ENCODE measurements around the gene ZNF514. TPM values are rescaled to one million over a fixed set of nuclear protein-coding genes. Genes with fewer than 3 reads are reported as not detected.
"Not testable (repeated sequence)": the region's sequence is repeated elsewhere in the genome, so short reads cannot be mapped to it uniquely, and the experiment has no call there.

Gene ZNF514
- total and polyA plus RNA-seq, 7 donors, result 6.4 to 15.3 (median 13.9) TPM

DNA sequence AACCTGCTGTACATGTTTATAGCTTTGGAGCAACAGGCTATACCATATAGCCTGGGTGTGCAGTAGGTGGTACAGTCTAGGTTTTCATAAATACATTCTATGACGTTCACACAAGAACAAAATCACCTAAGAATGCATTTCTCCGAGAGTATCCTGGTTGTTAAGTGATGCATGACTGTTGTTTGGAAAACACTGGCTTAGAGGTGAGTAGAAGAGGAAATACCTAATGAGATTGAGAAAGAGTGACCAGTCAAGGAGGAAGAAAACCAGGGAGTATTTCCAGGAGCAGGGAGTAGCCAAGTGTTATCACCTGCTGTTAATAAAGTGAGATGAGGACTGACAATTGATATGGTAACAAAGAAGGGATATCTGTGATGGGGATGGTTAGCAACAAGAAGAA lies 44.7 kb upstream of the ZNF514 start:
- no peak for ATAC-seq
- WGBS, 3 donors, result 86 to 91% (median 91%) methylated on average over 2 of the region's 2 CpGs
- H3K27ac ChIP-seq, result no peak overlapping the region
- no peaks in the 10 kb centered on the region for H3K27me3 ChIP-seq (ENCODE audit: insufficient read depth in 3 of 3, low read length in 2 of 3)
- intact Hi-C loops (cut with DNase I), result loop anchor here in 1 of 2 donors (5.0 kb wide), 1 partner anchor 37 kb away; the partner anchor contains the start of gene ZNF2
- H3K36me3 ChIP-seq (ENCODE audit: insufficient read depth in 1 of 2, low read depth in 1 of 2), result peaks cover 0 to 10% of the 10 kb centered on the region in 2 donors
- no peak overlapping the region for H3K4me3 ChIP-seq
- peaks cover 3% of the 10 kb centered on the region for H3K4me1 ChIP-seq
- TF ChIP-seq CTCF (IDR thresholded peaks at IDR 0.05), result no peak
- H3K9me3 ChIP-seq, result no peaks in the 10 kb centered on the region
- DNase-seq, result no peak

GRCh38 chr2:95203911-95204310 lies 44.3 kb upstream of the ZNF514 start:
- intact Hi-C loops (cut with DNase I), result loop anchor here in 1 of 2 donors (5.0 kb wide), 1 partner anchor 37 kb away; the partner anchor contains the start of gene ZNF2
- no peaks in the 10 kb centered on the region for H3K9me3 ChIP-seq
- no peak overlapping the region for H3K4me3 ChIP-seq
- H3K36me3 ChIP-seq (ENCODE audit: insufficient read depth in 1 of 2, low read depth in 1 of 2), result peaks cover 0 to 5% of the 10 kb centered on the region in 2 donors
- ATAC-seq (no peak), DNase-seq (no peak)
- no peak overlapping the region for H3K27ac ChIP-seq
- peaks cover 3% of the 10 kb centered on the region for H3K4me1 ChIP-seq
- no peak for TF ChIP-seq CTCF (IDR thresholded peaks at IDR 0.05)
- no peaks in the 10 kb centered on the region for H3K27me3 ChIP-seq (ENCODE audit: insufficient read depth in 3 of 3, low read length in 2 of 3)
- WGBS, 3 donors, result 81 to 86% (median 85%) methylated on average over 4 of the region's 4 CpGs

DNA sequence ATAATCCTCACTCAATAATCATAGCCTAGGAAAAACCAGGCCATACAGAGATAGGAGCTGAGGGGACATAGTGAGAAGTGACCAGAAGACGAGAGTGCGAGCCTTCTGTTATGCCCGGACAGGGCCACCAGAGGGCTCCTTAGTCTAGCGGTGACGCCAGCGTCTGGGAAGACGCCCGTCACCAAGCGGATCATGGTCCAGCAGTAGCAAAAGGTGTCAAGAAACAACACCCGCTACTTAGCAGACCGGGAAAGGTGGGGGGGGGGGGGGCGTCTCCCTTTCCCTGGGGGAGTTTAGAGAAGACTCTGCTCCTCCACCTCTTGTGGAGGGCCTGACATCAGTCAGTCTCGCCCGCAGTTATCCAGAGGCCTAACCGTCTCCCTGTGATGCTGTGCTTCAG lies 33.3 kb upstream of the ZNF514 start:
- not testable (repeated sequence) for H3K27ac ChIP-seq; H3K4me3 ChIP-seq; H3K36me3 ChIP-seq (ENCODE audit: insufficient read depth in 1 of 2, low read depth in 1 of 2); H3K27me3 ChIP-seq (ENCODE audit: insufficient read depth in 3 of 3, low read length in 2 of 3); H3K4me1 ChIP-seq; ATAC-seq; H3K9me3 ChIP-seq
- intact Hi-C loops (cut with DNase I), result loop anchor here (5.0 to 10.0 kb wide), 2 partner anchors 122 to 124 kb away; no protein-coding TSS in a partner anchor
- TF ChIP-seq CTCF (IDR thresholded peaks at IDR 0.05), result peak; percentile 61
- peak; percentile 57 to 74 for DNase-seq
- WGBS, 3 donors, result 4 to 18% (median 13%) methylated on average over 12 to 15 of the region's 15 CpGs

DNA sequence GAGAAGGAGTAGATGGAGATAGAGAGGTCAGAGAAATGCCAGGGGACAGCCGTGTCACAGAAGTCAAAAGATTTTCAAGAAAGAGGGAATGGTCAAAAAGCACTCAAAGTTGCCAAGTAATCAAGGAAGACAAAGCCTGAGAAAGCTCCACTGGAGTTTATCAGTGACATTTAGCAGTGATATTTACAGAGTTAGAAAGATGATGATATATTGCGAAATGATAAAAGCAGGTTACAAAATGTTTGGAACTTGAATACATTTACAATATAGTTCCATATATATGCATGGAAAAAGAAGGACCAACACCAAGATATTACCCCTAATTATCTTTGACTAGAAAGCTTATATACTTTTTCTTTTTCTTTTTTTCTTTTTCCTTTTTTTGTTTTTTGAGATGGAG lies 26.3 kb upstream of the ZNF514 start:
- Histone ChIP-seq H3K4me1 (no peaks in the 10 kb centered on the region), H3K27ac (no peak overlapping the region), H3K4me3 (no peak overlapping the region), H3K36me3 (ENCODE audit: insufficient read depth in 1 of 2, low read depth in 1 of 2) (peaks cover 17 to 24% of the 10 kb centered on the region in 2 donors), H3K27me3 (ENCODE audit: insufficient read depth in 3 of 3, low read length in 2 of 3) (no peaks in the 10 kb centered on the region), H3K9me3 (peaks cover 5% of the 10 kb centered on the region)
- ATAC-seq (no peak), DNase-seq (no peak)
- no peak for TF ChIP-seq CTCF (IDR thresholded peaks at IDR 0.05)
- intact Hi-C loops (cut with DNase I), result no loop called here
- 61 to 76% (median 64%) methylated on average over 2 of the region's 2 CpGs for WGBS, 3 donors

- TF ChIP-seq CTCF (IDR thresholded peaks at IDR 0.05), result no peak
- H3K9me3 ChIP-seq, result peaks cover 5% of the 10 kb centered on the region
- H3K27me3 ChIP-seq (ENCODE audit: insufficient read depth in 3 of 3, low read length in 2 of 3), result no peaks in the 10 kb centered on the region
- intact Hi-C loops (cut with DNase I), result no loop called here
- 68 to 77% (median 76%) methylated on average over 3 of the region's 3 CpGs for WGBS, 3 donors
- H3K36me3 ChIP-seq (ENCODE audit: insufficient read depth in 1 of 2, low read depth in 1 of 2), result peaks cover 19 to 32% of the 10 kb centered on the region in 2 donors
- no peak overlapping the region for H3K4me3 ChIP-seq
- ATAC-seq, result no peak
- no peak for DNase-seq
- no peak overlapping the region for H3K27ac ChIP-seq
- no peaks in the 10 kb centered on the region for H3K4me1 ChIP-seq
Observed at GRCh38 chr2:95185197-95185596, 25.5 kb upstream of the ZNF514 start.
